ENCODE results near the gene AK5.

The AK5 gene

GRCh38 chr1:77538956-77539518 is 257.2 kb downstream of the AK5 start:
- no peaks in the 10 kb centered on the region for H4K20me1 ChIP-seq (ENCODE audit: insufficient read depth, low read length, poor library complexity, severe bottlenecking)
- H2AFZ ChIP-seq (ENCODE audit: low read length) = no peak overlapping the region
- H3K27me3 ChIP-seq (ENCODE audit: insufficient read depth, low read length, poor library complexity, severe bottlenecking) = no peaks in the 10 kb centered on the region
- H3K4me1 ChIP-seq (ENCODE audit: insufficient read depth, low read length, poor library complexity, severe bottlenecking) = peaks cover 12% of the 10 kb centered on the region
- no peak overlapping the region for H3K4me2 ChIP-seq (ENCODE audit: low read depth, low read length, poor library complexity, severe bottlenecking)
- H3K9ac ChIP-seq (ENCODE audit: low read depth, low read length, poor library complexity, severe bottlenecking) = no peak overlapping the region
- H3K79me2 ChIP-seq (ENCODE audit: insufficient read depth, low read length) = no peaks in the 10 kb centered on the region
- H3K9me3 ChIP-seq (ENCODE audit: insufficient read depth, low read depth, low read length) = no peaks in the 10 kb centered on the region
- H3F3A ChIP-seq (ENCODE audit: low read depth) = no peaks in the 10 kb centered on the region
- no peaks in the 10 kb centered on the region for H3K36me3 ChIP-seq (ENCODE audit: insufficient read depth, low read length)
- no peak overlapping the region for H3K4me3 ChIP-seq (ENCODE audit: low read length, poor library complexity, severe bottlenecking)
- TF ChIP-seq EZH2phosphoT487 (IDR thresholded peaks at IDR 0.05; ENCODE audit: borderline replicate concordance) = no peak
- no peak for TF ChIP-seq CTCF (conservative IDR thresholded peaks at IDR 0.05; ENCODE audit: low read length)
- H3K9me2 ChIP-seq (replicated peaks; ENCODE audit: low read depth, low read length) = no peaks in the 10 kb centered on the region

GRCh38 chr1:77539519-77540142 is 257.8 kb downstream of the AK5 start:
- Histone ChIP-seq H3K9me2 (replicated peaks; ENCODE audit: low read depth, low read length) (no peaks in the 10 kb centered on the region), H3F3A (ENCODE audit: low read depth) (no peaks in the 10 kb centered on the region), H3K36me3 (ENCODE audit: insufficient read depth, low read length) (no peaks in the 10 kb centered on the region), H3K9ac (ENCODE audit: low read depth, low read length, poor library complexity, severe bottlenecking) (no peak overlapping the region), H3K27me3 (ENCODE audit: insufficient read depth, low read length, poor library complexity, severe bottlenecking) (no peaks in the 10 kb centered on the region), H3K9me3 (ENCODE audit: insufficient read depth, low read depth, low read length) (no peaks in the 10 kb centered on the region), H3K79me2 (ENCODE audit: insufficient read depth, low read length) (no peaks in the 10 kb centered on the region), H2AFZ (ENCODE audit: low read length) (no peak overlapping the region), H3K4me3 (ENCODE audit: low read length, poor library complexity, severe bottlenecking) (no peak overlapping the region), H3K4me2 (ENCODE audit: low read depth, low read length, poor library complexity, severe bottlenecking) (no peak overlapping the region), H3K4me1 (ENCODE audit: insufficient read depth, low read length, poor library complexity, severe bottlenecking) (peaks cover 12% of the 10 kb centered on the region), H4K20me1 (ENCODE audit: insufficient read depth, low read length, poor library complexity, severe bottlenecking) (no peaks in the 10 kb centered on the region)
- no peak for TF ChIP-seq CTCF (conservative IDR thresholded peaks at IDR 0.05; ENCODE audit: low read length)
- no peak for TF ChIP-seq EZH2phosphoT487 (IDR thresholded peaks at IDR 0.05; ENCODE audit: borderline replicate concordance)

DNA sequence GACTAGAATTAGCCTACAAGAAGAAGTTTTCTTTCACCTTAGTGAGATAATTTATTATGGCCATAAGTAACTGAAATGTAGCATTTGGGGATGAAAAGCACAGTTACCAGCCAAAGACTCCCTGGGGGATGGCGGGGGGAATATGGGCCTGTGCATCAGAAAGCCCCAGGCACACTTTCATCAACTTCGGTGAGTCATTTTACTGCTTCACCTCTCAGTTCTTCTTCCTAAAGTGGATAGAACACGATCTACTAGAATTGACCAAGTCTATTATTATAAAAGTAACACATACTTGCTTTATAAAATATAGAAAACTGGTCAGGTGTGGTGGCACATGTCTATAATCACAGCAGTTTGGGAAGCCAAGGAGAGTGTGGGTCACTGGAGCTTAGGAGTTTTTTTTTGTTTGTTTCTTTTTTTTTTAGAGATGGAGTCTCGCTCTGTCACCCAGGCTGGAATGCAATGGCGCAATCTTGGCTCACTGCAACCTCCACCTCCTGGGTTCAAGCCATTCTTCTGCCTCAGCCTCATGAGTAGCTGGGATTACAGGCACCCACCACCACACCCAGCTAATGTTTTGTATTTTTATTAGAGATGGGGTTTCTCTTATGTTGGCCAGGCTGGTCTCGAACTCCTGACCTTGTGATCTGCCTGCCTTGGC is 258.8 kb downstream of the AK5 start:
- no peaks in the 10 kb centered on the region for H3K36me3 ChIP-seq (ENCODE audit: insufficient read depth, low read length)
- H3K27me3 ChIP-seq (ENCODE audit: insufficient read depth, low read length, poor library complexity, severe bottlenecking) = no peaks in the 10 kb centered on the region
- H3K79me2 ChIP-seq (ENCODE audit: insufficient read depth, low read length) = no peaks in the 10 kb centered on the region
- H3K9me3 ChIP-seq (ENCODE audit: insufficient read depth, low read depth, low read length) = no peaks in the 10 kb centered on the region
- no peak overlapping the region for H2AFZ ChIP-seq (ENCODE audit: low read length)
- H3K9ac ChIP-seq (ENCODE audit: low read depth, low read length, poor library complexity, severe bottlenecking) = no peak overlapping the region
- TF ChIP-seq EZH2phosphoT487 (IDR thresholded peaks at IDR 0.05; ENCODE audit: borderline replicate concordance) = no peak
- no peak for TF ChIP-seq CTCF (conservative IDR thresholded peaks at IDR 0.05; ENCODE audit: low read length)
- no peaks in the 10 kb centered on the region for H4K20me1 ChIP-seq (ENCODE audit: insufficient read depth, low read length, poor library complexity, severe bottlenecking)
- H3K9me2 ChIP-seq (replicated peaks; ENCODE audit: low read depth, low read length) = no peaks in the 10 kb centered on the region
- no peaks in the 10 kb centered on the region for H3F3A ChIP-seq (ENCODE audit: low read depth)
- H3K4me2 ChIP-seq (ENCODE audit: low read depth, low read length, poor library complexity, severe bottlenecking) = no peak overlapping the region
- peaks cover 12% of the 10 kb centered on the region for H3K4me1 ChIP-seq (ENCODE audit: insufficient read depth, low read length, poor library complexity, severe bottlenecking)
- no peak overlapping the region for H3K4me3 ChIP-seq (ENCODE audit: low read length, poor library complexity, severe bottlenecking)

Data from Loucy (cell line).